Fibroblast of lung (primary cell): ENCODE data around the gene ZNF341.

Experiments used
- EZH2 ChIP-seq: IDR thresholded peaks from 2 replicates; pipeline ENCODE4 v1.5.1; 2012; ENCODE audit warnings: low read length, control low read depth, mild to moderate bottlenecking; ENCODE audit errors: missing control alignments
- TF ChIP-seq, protein P1 (sequence below), 2 donors: IDR thresholded peaks in 1 of 2; conservative IDR thresholded peaks in 1 of 2; 1 replicate in 1 of 2; 2 replicates in 1 of 2; pipeline ENCODE4 v1.5.1; 2011 to 2012; ENCODE audit warnings: low read length in 2 of 2, control low read depth in 1 of 2, inconsistent platforms in 1 of 2, low read depth in 1 of 2, mild to moderate bottlenecking in 1 of 2

DNA sequence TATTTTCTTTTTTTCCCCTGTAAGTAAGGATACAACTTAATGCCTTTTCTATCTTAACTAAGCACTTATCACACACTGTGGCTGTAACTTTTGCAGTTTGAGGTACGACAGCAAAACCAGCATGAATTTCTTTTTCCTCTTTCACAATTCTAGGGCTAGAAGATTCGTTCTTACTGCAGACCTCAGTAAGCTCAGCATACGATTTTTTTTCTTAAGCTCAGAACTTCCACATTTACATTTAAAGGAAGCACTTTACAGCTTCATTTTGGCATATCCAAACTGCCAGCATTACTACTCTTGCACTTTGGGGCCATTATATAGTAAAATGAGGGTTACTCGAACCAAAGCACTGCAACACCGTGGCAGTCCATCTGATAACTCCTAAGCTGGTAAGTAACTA, 78.5 kb downstream of the ZNF341 start:
- TF ChIP-seq, protein P1, sequence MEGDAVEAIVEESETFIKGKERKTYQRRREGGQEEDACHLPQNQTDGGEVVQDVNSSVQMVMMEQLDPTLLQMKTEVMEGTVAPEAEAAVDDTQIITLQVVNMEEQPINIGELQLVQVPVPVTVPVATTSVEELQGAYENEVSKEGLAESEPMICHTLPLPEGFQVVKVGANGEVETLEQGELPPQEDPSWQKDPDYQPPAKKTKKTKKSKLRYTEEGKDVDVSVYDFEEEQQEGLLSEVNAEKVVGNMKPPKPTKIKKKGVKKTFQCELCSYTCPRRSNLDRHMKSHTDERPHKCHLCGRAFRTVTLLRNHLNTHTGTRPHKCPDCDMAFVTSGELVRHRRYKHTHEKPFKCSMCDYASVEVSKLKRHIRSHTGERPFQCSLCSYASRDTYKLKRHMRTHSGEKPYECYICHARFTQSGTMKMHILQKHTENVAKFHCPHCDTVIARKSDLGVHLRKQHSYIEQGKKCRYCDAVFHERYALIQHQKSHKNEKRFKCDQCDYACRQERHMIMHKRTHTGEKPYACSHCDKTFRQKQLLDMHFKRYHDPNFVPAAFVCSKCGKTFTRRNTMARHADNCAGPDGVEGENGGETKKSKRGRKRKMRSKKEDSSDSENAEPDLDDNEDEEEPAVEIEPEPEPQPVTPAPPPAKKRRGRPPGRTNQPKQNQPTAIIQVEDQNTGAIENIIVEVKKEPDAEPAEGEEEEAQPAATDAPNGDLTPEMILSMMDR (conservative IDR thresholded peaks at IDR 0.05 in 1 of 2, IDR thresholded peaks at IDR 0.05 in 1 of 2; ENCODE audit: low read depth in 1 of 2, low read length in 2 of 2), result no peak
- TF ChIP-seq EZH2, result no peak
